ENCODE data around the gene BTBD8.
"Not testable (repeated sequence)": the region's sequence is repeated elsewhere in the genome, so short reads cannot be mapped to it uniquely, and the experiment has no call there.

DNA sequence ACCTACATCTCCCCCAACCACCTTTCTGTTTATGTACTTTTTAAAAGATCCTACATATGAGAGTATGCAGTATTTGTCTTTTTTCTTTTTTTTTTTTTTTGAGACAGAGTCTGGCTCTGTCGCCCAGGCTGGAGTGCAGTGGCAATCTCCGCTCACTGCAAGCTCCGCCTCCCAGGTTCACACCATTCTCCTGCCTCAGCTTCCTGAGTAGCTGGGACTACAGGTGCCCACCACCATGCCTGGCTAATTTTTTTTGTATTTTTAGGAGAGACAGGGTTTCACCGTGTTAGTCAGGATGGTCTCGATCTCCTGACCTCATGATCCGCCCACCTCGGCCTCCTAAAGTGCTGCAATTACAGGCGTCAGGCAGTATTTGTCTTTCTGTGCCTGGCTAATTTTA, 2.1 kb upstream of the BTBD8 start:
- TF ChIP-seq, protein P1, sequence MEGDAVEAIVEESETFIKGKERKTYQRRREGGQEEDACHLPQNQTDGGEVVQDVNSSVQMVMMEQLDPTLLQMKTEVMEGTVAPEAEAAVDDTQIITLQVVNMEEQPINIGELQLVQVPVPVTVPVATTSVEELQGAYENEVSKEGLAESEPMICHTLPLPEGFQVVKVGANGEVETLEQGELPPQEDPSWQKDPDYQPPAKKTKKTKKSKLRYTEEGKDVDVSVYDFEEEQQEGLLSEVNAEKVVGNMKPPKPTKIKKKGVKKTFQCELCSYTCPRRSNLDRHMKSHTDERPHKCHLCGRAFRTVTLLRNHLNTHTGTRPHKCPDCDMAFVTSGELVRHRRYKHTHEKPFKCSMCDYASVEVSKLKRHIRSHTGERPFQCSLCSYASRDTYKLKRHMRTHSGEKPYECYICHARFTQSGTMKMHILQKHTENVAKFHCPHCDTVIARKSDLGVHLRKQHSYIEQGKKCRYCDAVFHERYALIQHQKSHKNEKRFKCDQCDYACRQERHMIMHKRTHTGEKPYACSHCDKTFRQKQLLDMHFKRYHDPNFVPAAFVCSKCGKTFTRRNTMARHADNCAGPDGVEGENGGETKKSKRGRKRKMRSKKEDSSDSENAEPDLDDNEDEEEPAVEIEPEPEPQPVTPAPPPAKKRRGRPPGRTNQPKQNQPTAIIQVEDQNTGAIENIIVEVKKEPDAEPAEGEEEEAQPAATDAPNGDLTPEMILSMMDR (IDR thresholded peaks at IDR 0.05; ENCODE audit: poor library complexity, severe bottlenecking): not testable (repeated sequence)
- not testable (repeated sequence) for TF ChIP-seq POLR2AphosphoS5 (IDR thresholded peaks at IDR 0.05)

Data from neural cell (in vitro differentiated cells).